ENCODE results near the gene UPK3A.

DNA sequence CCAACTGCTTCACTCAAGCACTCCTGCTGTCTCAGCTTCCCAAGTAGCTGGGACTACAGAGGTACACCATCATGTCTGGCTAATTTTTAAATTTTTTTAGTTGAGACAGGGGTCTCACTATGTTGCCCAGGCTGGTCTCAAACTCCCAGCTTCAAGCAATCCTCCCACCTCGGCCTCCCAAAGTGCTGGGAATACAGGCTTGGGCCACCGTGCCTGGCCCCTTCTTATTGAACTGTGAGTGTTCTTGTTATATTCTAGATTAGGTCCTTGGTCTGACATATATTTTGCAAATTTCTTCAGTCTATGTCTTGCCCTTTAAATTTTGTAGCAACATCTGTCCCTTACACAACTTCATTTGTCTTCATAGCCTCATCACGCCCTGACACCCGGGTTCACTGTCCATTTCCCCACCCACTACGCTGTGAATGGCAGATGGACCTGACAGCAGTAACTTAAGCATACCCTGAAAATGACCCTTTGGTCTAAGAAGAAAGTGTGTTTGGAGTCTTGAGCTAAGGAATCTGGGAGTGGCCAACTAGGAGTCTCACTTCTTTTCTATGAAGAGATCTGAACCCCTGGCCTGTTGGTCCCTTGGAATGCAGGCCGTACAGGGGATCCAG is 20.8 kb downstream of the UPK3A start:
- no peak for TF ChIP-seq CTCF (conservative IDR thresholded peaks at IDR 0.05)
- TF ChIP-seq ZFX (IDR thresholded peaks at IDR 0.05) = no peak
